Activated T-helper 1 cell treated with anti-CD3 and anti-CD28 coated beads, Interleukin-2, amount 50 U/mL, for 16 hours (primary cell): ENCODE measurements around the gene SLIT1.
"Not testable (repeated sequence)": the region's sequence is repeated elsewhere in the genome, so short reads cannot be mapped to it uniquely, and the experiment has no call there.

Experiments
- DNase-seq, 2 donors: peaks; one replicate each; pipeline ENCODE4 v3.0.0-alpha.2; 2020; ENCODE audit warnings: low read depth in 1 of 2, low spot score in 1 of 2

Gene SLIT1

GRCh38 chr10:97087296-97087695, 98.5 kb downstream of the SLIT1 start:
- DNase-seq = no peak

GRCh38 chr10:97086530-97086929, 99.2 kb downstream of the SLIT1 start:
- DNase-seq = no peak

- no peak for DNase-seq
Measured at GRCh38 chr10:97083228-97083829, 102.4 kb downstream of the SLIT1 start.

GRCh38 chr10:97082575-97082974, 103.2 kb downstream of the SLIT1 start:
- not testable (repeated sequence) for DNase-seq

- DNase-seq = peak; percentile 19 to 26
Measured at GRCh38 chr10:97081621-97082235, 104.0 kb downstream of the SLIT1 start.

GRCh38 chr10:97080051-97080776, 105.5 kb downstream of the SLIT1 start:
- DNase-seq = no peak

GRCh38 chr10:97079448-97079847, 106.3 kb downstream of the SLIT1 start:
- DNase-seq = no peak

- no peak for DNase-seq
Measured at GRCh38 chr10:97078938-97079445, 106.8 kb downstream of the SLIT1 start.

- DNase-seq = no peak
Measured at GRCh38 chr10:97078261-97078937, 107.4 kb downstream of the SLIT1 start.

GRCh38 chr10:97076781-97077180, 109.0 kb downstream of the SLIT1 start:
- no peak for DNase-seq

GRCh38 chr10:97075961-97076525, 109.7 kb downstream of the SLIT1 start:
- DNase-seq = no peak

GRCh38 chr10:97075421-97075820, 110.3 kb downstream of the SLIT1 start:
- DNase-seq = no peak

- DNase-seq = no peak
Measured at GRCh38 chr10:97074256-97075145, 111.3 kb downstream of the SLIT1 start.

- peak; percentile 63 to 64 for DNase-seq
Measured at GRCh38 chr10:97072851-97073665, 112.7 kb downstream of the SLIT1 start.

GRCh38 chr10:97071496-97071895, 114.3 kb downstream of the SLIT1 start:
- DNase-seq = no peak

GRCh38 chr10:97069576-97070362, 116.0 kb downstream of the SLIT1 start:
- DNase-seq = peak in 1 of 2 donors; percentile 5

- no peak for DNase-seq
Measured at GRCh38 chr10:97069026-97069425, 116.7 kb downstream of the SLIT1 start.

- DNase-seq = no peak
Measured at GRCh38 chr10:97067716-97068391, 117.9 kb downstream of the SLIT1 start.
